Sigmoid colon (tissue), 4 donors: ENCODE results near the gene NHS.

Experiments used
- CTCF ChIP-seq, 4 experiments: fragments of 450-650 bp in 3 of 4; fragments of 200-600 bp in 1 of 4; IDR thresholded peaks; one replicate each; pipeline ENCODE4 v1.5.1; 2016 to 2019; ENCODE audit warnings: antibody characterized with exemption in 4 of 4, mild to moderate bottlenecking in 3 of 4, moderate library complexity in 2 of 4
- EP300 ChIP-seq, 4 donors: sonication (generic); formaldehyde crosslinking; IDR thresholded peaks; one replicate each; pipeline ENCODE4 v1.6.1; 2017; ENCODE audit warnings: antibody characterized with exemption in 4 of 4
- POLR2A ChIP-seq, 2 donors: fragments of 450-650 bp; IDR thresholded peaks; one replicate each; pipeline ENCODE4 v1.6.1; 2016; ENCODE audit warnings: antibody characterized with exemption in 2 of 2, mild to moderate bottlenecking in 2 of 2, moderate library complexity in 2 of 2
- POLR2AphosphoS5 ChIP-seq, 4 donors: sonication (generic); formaldehyde crosslinking; IDR thresholded peaks; one replicate each; pipeline ENCODE4 v1.6.1; 2017; ENCODE audit warnings: antibody characterized with exemption in 4 of 4

- TF ChIP-seq POLR2A (IDR thresholded peaks at IDR 0.05) (no peak), EP300 (IDR thresholded peaks at IDR 0.05) (no peak), CTCF (IDR thresholded peaks at IDR 0.05) (no peak), POLR2AphosphoS5 (IDR thresholded peaks at IDR 0.05) (no peak)
Observed at GRCh38 chrX:17336377-17336776, 38.6 kb upstream of the NHS start.
